HepG2 (cell line): Measurements from ENCODE around the gene COG1. TPM values are rescaled to one million over a fixed set of nuclear protein-coding genes. Genes with fewer than 3 reads are reported as not detected.

Source experiments
- EED ChIP-seq: sonication (generic); formaldehyde crosslinking; IDR thresholded peaks from 2 replicates; pipeline ENCODE4 v1.5.0; 2020; ENCODE audit warnings: mild to moderate bottlenecking, missing genetic modification reagents
- KDM5A ChIP-seq: fragments of 200-600 bp; sonication (generic); IDR thresholded peaks from 2 replicates; pipeline ENCODE4 v1.7.0; 2018; ENCODE audit warnings: antibody characterized with exemption, mild to moderate bottlenecking, low read length, borderline replicate concordance
- RARA ChIP-seq: IDR thresholded peaks from 2 replicates; pipeline ENCODE4 v1.6.1; 2016; ENCODE audit warnings: missing genetic modification reagents, missing compliant biosample characterization
- SNAI1 ChIP-seq: sonication (generic); formaldehyde crosslinking; IDR thresholded peaks from 2 replicates; pipeline ENCODE4 v1.5.0; 2020; ENCODE audit warnings: mild to moderate bottlenecking, missing genetic modification reagents, borderline replicate concordance
- ZMYM4 ChIP-seq: sonication (generic); formaldehyde crosslinking; IDR thresholded peaks from 2 replicates; pipeline ENCODE4 v1.8.1; 2023; ENCODE audit warnings: mild to moderate bottlenecking, missing genetic modification reagents
- ZNF883 ChIP-seq: sonication (generic); formaldehyde crosslinking; IDR thresholded peaks from 2 replicates; pipeline ENCODE4 v1.5.1; 2020; ENCODE audit warnings: mild to moderate bottlenecking, missing genetic modification reagents; ENCODE audit errors: not compliant biosample characterization
- polyA plus RNA-seq, 8 experiments: library from polyadenylated mRNA; depleted of rRNA in 3 of 8; stranded (reverse) in 7 of 8; unstranded in 1 of 8; fragments of >200 nt; fragmentation: Illumina TruSeq in 4 of 8; extraction: Trizol in 4 of 8; gene quantifications; 2 replicates each; pipeline versions ENCODE4 v1.2.1 to v1.2.3, GENCODE V29; 2011 to 2016; ENCODE audit warnings: low read depth in 4 of 8, missing spikeins in 1 of 8, mixed read lengths in 1 of 8; ENCODE audit not compliant: insufficient read depth in 1 of 8
- total RNA-seq, 5 experiments: library from RNA; depleted of rRNA; stranded (reverse); fragments of >200 nt; fragmentation: Illumina TruSeq; extraction: Trizol; gene quantifications; 2 replicates each; pipeline ENCODE4 v1.2.3, GENCODE V29; 2016; ENCODE audit warnings: low read depth in 1 of 5
- TF ChIP-seq, protein P1 (sequence below): IDR thresholded peaks from 2 replicates; pipeline ENCODE4 v1.6.1; 2016; ENCODE audit warnings: low read depth, missing genetic modification reagents, missing compliant biosample characterization
- TF ChIP-seq, protein P2 (sequence below), 2 experiments: sonication (generic) in 1 of 2; formaldehyde crosslinking in 1 of 2; IDR thresholded peaks; 2 replicates each; pipeline versions ENCODE4 v1.5.1 to v1.6.1; 2011 to 2020; ENCODE audit warnings: borderline replicate concordance in 1 of 2, low read depth in 1 of 2, low read length in 1 of 2, mild to moderate bottlenecking in 1 of 2, missing genetic modification reagents in 1 of 2, moderate library complexity in 1 of 2
- TF ChIP-seq, protein P3 (sequence below): sonication (generic); formaldehyde crosslinking; conservative IDR thresholded peaks from 2 replicates; pipeline ENCODE4 v1.4.0; 2020; ENCODE audit warnings: missing genetic modification reagents
- TF ChIP-seq, protein P4 (sequence below): sonication (generic); formaldehyde crosslinking; IDR thresholded peaks from 2 replicates; pipeline ENCODE4 v1.9.0; 2022; ENCODE audit warnings: missing genetic modification reagents, mild to moderate bottlenecking, borderline replicate concordance
- TF ChIP-seq, protein P5 (sequence below), 2 experiments: fragments of 450-650 bp in 1 of 2; sonication (generic) in 1 of 2; formaldehyde crosslinking; IDR thresholded peaks; 2 replicates each; pipeline versions ENCODE4 v1.5.0 to v1.8.0; 2020 to 2022; ENCODE audit warnings: mild to moderate bottlenecking in 1 of 2, missing genetic modification reagents in 1 of 2
- TF ChIP-seq, protein P6 (sequence below): sonication (generic); formaldehyde crosslinking; IDR thresholded peaks from 2 replicates; pipeline ENCODE4 v1.5.0; 2020; ENCODE audit warnings: missing genetic modification reagents, mild to moderate bottlenecking, borderline replicate concordance

Gene COG1
- total and polyA plus RNA-seq, 2 of the 13 experiments (the other 11 are each of a cell fraction or from before 2014, with no cell fraction given) = 36.6 to 39.7 TPM

DNA sequence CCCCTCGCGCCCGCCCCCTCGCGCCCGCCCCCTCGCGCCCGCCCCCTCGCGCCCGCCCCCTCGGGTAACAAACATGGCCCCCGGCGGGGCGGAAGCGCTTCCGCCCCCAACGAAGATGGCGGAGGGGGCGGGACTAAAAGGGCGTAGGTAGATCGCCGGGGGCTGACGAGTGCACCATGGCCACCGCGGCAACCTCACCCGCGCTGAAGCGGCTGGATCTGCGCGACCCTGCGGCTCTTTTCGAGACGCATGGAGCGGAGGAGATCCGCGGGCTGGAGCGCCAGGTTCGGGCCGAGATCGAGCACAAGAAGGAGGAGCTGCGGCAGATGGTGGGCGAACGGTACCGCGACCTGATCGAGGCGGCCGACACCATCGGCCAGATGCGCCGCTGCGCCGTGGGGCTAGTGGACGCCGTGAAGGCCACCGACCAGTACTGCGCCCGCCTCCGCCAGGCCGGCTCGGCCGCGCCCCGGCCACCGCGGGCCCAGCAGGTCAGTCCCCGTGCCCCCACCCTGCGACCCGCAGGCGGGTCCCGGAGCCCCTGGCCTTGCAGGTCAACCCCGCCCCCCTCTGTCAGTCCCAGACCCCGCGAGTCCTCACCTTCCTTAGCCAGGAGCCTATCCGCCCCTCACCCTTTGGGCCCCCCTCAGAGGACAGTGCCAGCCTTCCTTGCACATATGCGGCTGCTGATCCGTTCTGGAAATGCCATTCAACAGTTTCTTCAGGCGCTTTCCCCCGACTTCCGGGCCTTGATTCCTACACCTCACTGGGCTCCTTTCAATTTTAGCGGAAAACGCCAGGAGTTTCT, at the start of gene COG1 (continued):
- TF ChIP-seq, protein P1, sequence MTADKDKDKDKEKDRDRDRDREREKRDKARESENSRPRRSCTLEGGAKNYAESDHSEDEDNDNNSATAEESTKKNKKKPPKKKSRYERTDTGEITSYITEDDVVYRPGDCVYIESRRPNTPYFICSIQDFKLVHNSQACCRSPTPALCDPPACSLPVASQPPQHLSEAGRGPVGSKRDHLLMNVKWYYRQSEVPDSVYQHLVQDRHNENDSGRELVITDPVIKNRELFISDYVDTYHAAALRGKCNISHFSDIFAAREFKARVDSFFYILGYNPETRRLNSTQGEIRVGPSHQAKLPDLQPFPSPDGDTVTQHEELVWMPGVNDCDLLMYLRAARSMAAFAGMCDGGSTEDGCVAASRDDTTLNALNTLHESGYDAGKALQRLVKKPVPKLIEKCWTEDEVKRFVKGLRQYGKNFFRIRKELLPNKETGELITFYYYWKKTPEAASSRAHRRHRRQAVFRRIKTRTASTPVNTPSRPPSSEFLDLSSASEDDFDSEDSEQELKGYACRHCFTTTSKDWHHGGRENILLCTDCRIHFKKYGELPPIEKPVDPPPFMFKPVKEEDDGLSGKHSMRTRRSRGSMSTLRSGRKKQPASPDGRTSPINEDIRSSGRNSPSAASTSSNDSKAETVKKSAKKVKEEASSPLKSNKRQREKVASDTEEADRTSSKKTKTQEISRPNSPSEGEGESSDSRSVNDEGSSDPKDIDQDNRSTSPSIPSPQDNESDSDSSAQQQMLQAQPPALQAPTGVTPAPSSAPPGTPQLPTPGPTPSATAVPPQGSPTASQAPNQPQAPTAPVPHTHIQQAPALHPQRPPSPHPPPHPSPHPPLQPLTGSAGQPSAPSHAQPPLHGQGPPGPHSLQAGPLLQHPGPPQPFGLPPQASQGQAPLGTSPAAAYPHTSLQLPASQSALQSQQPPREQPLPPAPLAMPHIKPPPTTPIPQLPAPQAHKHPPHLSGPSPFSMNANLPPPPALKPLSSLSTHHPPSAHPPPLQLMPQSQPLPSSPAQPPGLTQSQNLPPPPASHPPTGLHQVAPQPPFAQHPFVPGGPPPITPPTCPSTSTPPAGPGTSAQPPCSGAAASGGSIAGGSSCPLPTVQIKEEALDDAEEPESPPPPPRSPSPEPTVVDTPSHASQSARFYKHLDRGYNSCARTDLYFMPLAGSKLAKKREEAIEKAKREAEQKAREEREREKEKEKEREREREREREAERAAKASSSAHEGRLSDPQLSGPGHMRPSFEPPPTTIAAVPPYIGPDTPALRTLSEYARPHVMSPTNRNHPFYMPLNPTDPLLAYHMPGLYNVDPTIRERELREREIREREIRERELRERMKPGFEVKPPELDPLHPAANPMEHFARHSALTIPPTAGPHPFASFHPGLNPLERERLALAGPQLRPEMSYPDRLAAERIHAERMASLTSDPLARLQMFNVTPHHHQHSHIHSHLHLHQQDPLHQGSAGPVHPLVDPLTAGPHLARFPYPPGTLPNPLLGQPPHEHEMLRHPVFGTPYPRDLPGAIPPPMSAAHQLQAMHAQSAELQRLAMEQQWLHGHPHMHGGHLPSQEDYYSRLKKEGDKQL (CRISPR knock-in tag) = no peak
- TF ChIP-seq ZNF883 (CRISPR knock-in tag) (no peak), EED (CRISPR knock-in tag) (no peak), KDM5A (peak; percentile 79), SNAI1 (peak; percentile 74; the same call in 1 of the 2 replicates), RARA (CRISPR knock-in tag) (no peak; the same call in 1 of the 2 replicates), ZMYM4 (CRISPR knock-in tag) (0 out of 2 replicates have a peak, but pooled peaks have one; percentile 13)
- TF ChIP-seq, protein P2, sequence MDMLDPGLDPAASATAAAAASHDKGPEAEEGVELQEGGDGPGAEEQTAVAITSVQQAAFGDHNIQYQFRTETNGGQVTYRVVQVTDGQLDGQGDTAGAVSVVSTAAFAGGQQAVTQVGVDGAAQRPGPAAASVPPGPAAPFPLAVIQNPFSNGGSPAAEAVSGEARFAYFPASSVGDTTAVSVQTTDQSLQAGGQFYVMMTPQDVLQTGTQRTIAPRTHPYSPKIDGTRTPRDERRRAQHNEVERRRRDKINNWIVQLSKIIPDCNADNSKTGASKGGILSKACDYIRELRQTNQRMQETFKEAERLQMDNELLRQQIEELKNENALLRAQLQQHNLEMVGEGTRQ (IDR thresholded peaks at IDR 0.05; ENCODE audit: low read depth, low read length) = no peak
- TF ChIP-seq, protein P2 (CRISPR knock-in tag; IDR thresholded peaks at IDR 0.05; ENCODE audit: borderline replicate concordance) = no peak
- TF ChIP-seq, protein P3, sequence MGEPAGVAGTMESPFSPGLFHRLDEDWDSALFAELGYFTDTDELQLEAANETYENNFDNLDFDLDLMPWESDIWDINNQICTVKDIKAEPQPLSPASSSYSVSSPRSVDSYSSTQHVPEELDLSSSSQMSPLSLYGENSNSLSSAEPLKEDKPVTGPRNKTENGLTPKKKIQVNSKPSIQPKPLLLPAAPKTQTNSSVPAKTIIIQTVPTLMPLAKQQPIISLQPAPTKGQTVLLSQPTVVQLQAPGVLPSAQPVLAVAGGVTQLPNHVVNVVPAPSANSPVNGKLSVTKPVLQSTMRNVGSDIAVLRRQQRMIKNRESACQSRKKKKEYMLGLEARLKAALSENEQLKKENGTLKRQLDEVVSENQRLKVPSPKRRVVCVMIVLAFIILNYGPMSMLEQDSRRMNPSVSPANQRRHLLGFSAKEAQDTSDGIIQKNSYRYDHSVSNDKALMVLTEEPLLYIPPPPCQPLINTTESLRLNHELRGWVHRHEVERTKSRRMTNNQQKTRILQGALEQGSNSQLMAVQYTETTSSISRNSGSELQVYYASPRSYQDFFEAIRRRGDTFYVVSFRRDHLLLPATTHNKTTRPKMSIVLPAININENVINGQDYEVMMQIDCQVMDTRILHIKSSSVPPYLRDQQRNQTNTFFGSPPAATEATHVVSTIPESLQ (CRISPR knock-in tag) = 0 out of 2 replicates have a peak, but pooled peaks have one; percentile 36
- TF ChIP-seq, protein P4, sequence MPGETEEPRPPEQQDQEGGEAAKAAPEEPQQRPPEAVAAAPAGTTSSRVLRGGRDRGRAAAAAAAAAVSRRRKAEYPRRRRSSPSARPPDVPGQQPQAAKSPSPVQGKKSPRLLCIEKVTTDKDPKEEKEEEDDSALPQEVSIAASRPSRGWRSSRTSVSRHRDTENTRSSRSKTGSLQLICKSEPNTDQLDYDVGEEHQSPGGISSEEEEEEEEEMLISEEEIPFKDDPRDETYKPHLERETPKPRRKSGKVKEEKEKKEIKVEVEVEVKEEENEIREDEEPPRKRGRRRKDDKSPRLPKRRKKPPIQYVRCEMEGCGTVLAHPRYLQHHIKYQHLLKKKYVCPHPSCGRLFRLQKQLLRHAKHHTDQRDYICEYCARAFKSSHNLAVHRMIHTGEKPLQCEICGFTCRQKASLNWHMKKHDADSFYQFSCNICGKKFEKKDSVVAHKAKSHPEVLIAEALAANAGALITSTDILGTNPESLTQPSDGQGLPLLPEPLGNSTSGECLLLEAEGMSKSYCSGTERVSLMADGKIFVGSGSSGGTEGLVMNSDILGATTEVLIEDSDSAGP (CRISPR knock-in tag) = peak; percentile 91
- TF ChIP-seq, protein P5, sequence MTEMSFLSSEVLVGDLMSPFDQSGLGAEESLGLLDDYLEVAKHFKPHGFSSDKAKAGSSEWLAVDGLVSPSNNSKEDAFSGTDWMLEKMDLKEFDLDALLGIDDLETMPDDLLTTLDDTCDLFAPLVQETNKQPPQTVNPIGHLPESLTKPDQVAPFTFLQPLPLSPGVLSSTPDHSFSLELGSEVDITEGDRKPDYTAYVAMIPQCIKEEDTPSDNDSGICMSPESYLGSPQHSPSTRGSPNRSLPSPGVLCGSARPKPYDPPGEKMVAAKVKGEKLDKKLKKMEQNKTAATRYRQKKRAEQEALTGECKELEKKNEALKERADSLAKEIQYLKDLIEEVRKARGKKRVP (CRISPR knock-in tag; IDR thresholded peaks at IDR 0.05) = no peak
- TF ChIP-seq, protein P6, sequence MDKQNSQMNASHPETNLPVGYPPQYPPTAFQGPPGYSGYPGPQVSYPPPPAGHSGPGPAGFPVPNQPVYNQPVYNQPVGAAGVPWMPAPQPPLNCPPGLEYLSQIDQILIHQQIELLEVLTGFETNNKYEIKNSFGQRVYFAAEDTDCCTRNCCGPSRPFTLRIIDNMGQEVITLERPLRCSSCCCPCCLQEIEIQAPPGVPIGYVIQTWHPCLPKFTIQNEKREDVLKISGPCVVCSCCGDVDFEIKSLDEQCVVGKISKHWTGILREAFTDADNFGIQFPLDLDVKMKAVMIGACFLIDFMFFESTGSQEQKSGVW (CRISPR knock-in tag) = no peak
